ENCODE measurements around the gene NCAM2.

GRCh38 chr21:21122680-21123079, 124.5 kb downstream of the NCAM2 start:
- TF ChIP-seq, protein P1, sequence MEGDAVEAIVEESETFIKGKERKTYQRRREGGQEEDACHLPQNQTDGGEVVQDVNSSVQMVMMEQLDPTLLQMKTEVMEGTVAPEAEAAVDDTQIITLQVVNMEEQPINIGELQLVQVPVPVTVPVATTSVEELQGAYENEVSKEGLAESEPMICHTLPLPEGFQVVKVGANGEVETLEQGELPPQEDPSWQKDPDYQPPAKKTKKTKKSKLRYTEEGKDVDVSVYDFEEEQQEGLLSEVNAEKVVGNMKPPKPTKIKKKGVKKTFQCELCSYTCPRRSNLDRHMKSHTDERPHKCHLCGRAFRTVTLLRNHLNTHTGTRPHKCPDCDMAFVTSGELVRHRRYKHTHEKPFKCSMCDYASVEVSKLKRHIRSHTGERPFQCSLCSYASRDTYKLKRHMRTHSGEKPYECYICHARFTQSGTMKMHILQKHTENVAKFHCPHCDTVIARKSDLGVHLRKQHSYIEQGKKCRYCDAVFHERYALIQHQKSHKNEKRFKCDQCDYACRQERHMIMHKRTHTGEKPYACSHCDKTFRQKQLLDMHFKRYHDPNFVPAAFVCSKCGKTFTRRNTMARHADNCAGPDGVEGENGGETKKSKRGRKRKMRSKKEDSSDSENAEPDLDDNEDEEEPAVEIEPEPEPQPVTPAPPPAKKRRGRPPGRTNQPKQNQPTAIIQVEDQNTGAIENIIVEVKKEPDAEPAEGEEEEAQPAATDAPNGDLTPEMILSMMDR (IDR thresholded peaks at IDR 0.05; ENCODE audit: poor library complexity), result no peak
- no peak for TF ChIP-seq EZH2phosphoT487 (IDR thresholded peaks at IDR 0.05; ENCODE audit: low read depth, severe bottlenecking, unreplicated experiment)
- no peak for TF ChIP-seq EZH2 (IDR thresholded peaks at IDR 0.05; ENCODE audit: borderline replicate concordance)

All from hepatocyte (in vitro differentiated cells).